ENCODE data around the gene PIBF1. TPM values are rescaled to one million over a fixed set of nuclear protein-coding genes. Genes with fewer than 3 reads are reported as not detected.
"Not testable (repeated sequence)": the region's sequence is repeated elsewhere in the genome, so short reads cannot be mapped to it uniquely, and the experiment has no call there.

The PIBF1 gene
- total RNA-seq, result 10 to 100 TPM; 17.9 to 19.8 TPM

GRCh38 chr13:72781451-72782439 is at the start of gene PIBF1, which contains the start of gene DIS3:
TSS of gene PIBF1 (plus strand) at chr13:72782133. CDS start at chr13:72783470, 1,337 bp downstream.
TSS of gene DIS3 (minus strand) at chr13:72781900. CDS start at chr13:72781832, 68 bp downstream.
- ChIA-PET CTCF (no interaction called here), POLR2A (no interaction called here)

GRCh38 chr13:72737033-72737432 is 44.9 kb upstream of the PIBF1 start:
- ChIA-PET CTCF (no interaction called here), POLR2A (no interaction called here)

- ChIA-PET CTCF (no interaction called here), POLR2A (no interaction called here)
Observed at GRCh38 chr13:72740015-72740414, 41.9 kb upstream of the PIBF1 start.

- POLR2A ChIA-PET, result no interaction called here
- CTCF ChIA-PET, result no interaction called here
Observed at GRCh38 chr13:72745260-72745659, 36.7 kb upstream of the PIBF1 start.

- POLR2A ChIA-PET, result no interaction called here
Observed at GRCh38 chr13:72751220-72751619, 30.7 kb upstream of the PIBF1 start.

GRCh38 chr13:72754111-72754510 is 27.8 kb upstream of the PIBF1 start:
- ChIA-PET CTCF (no interaction called here), POLR2A (no interaction called here)

More at GRCh38 chr13:72751220-72751619, 30.7 kb upstream of the PIBF1 start:
- CTCF ChIA-PET, result no interaction called here

GRCh38 chr13:72757792-72758535 is 24.0 kb upstream of the PIBF1 start:
- CTCF ChIA-PET, result no interaction called here
- POLR2A ChIA-PET, result no interaction called here

- POLR2A ChIA-PET, result no interaction called here
Observed at GRCh38 chr13:72760189-72760588, 21.7 kb upstream of the PIBF1 start.

GRCh38 chr13:72763411-72763810 is 18.5 kb upstream of the PIBF1 start:
- ChIA-PET POLR2A (no interaction called here), CTCF (no interaction called here)

More at GRCh38 chr13:72760189-72760588, 21.7 kb upstream of the PIBF1 start:
- CTCF ChIA-PET, result interaction anchor here (0.6 kb wide), 1 partner anchor 33 kb away, joined by 3 read pairs; no protein-coding TSS in a partner anchor

GRCh38 chr13:72774019-72774418 is 7.9 kb upstream of the PIBF1 start:
- POLR2A ChIA-PET, result no interaction called here
- CTCF ChIA-PET, result no interaction called here

- ChIA-PET CTCF (no interaction called here), POLR2A (no interaction called here)
Observed at GRCh38 chr13:72782717-72783116, 784 bp downstream of the PIBF1 start.

GRCh38 chr13:72784679-72785078 is 2.7 kb downstream of the PIBF1 start:
- CTCF ChIA-PET, POLR2A ChIA-PET: not testable (repeated sequence)

GRCh38 chr13:72788831-72789230 is 6.9 kb downstream of the PIBF1 start:
- POLR2A ChIA-PET, result no interaction called here
- CTCF ChIA-PET, result no interaction called here

- ChIA-PET POLR2A (no interaction called here), CTCF (no interaction called here)
Observed at GRCh38 chr13:72792640-72793039, 10.7 kb downstream of the PIBF1 start.

- CTCF ChIA-PET, result no interaction called here
- POLR2A ChIA-PET, result no interaction called here
Observed at GRCh38 chr13:72798817-72799216, 16.9 kb downstream of the PIBF1 start.

GRCh38 chr13:72804301-72804700 is 22.4 kb downstream of the PIBF1 start:
- POLR2A ChIA-PET, result no interaction called here
- CTCF ChIA-PET, result no interaction called here

GRCh38 chr13:72805676-72806346 is 23.9 kb downstream of the PIBF1 start:
- POLR2A ChIA-PET, result no interaction called here
- CTCF ChIA-PET, result no interaction called here

GRCh38 chr13:72806514-72806913 is 24.6 kb downstream of the PIBF1 start:
- CTCF ChIA-PET, POLR2A ChIA-PET: not testable (repeated sequence)

- CTCF ChIA-PET, result interaction anchor here (0.6 kb wide), 2 partner anchors 135 to 401 kb away, joined by 3 read pairs; no protein-coding TSS in a partner anchor
- POLR2A ChIA-PET, result interaction anchor here (0.6 kb wide), 1 partner anchor 30 kb away, joined by 3 read pairs; no protein-coding TSS in a partner anchor
Observed at GRCh38 chr13:72808917-72809500, 27.1 kb downstream of the PIBF1 start.
